Panc1 (cell line): ENCODE data around the gene TP73. TPM values are rescaled to one million over a fixed set of nuclear protein-coding genes. Genes with fewer than 3 reads are reported as not detected.

Experiments
- ATAC-seq: fragments of 200-7000 bp; cut with Tn5 transposase; 2 replicates; pipeline ENCODE4 v1.9.1; 2020; ENCODE audit warnings: mild to moderate bottlenecking, moderate library complexity
- BruUV-seq: library from RNA; stranded (reverse); fragments of 400-500 nt; replicated peaks from 2 replicates; lab custom pipeline; 2021; lab: Mats Ljungman, UMichigan
- CTCF ChIA-PET: fragments of 300-600 bp; sonication (Branson Sonifier 250); formaldehyde crosslinking; loops from one replicate; lab custom pipeline; 2022; ENCODE audit warnings: antibody characterized with exemption; lab: Charles Lee
- POLR2A ChIA-PET: fragments of 300-600 bp; sonication (Branson Sonifier 250); formaldehyde crosslinking; loops from one replicate; lab custom pipeline; 2022; ENCODE audit warnings: antibody characterized with exemption; lab: Charles Lee
- DNase-seq: peaks from one replicate; pipeline ENCODE4 v3.0.0-alpha.2; 2010; ENCODE audit warnings: low read depth, low spot score
- H3K27ac ChIP-seq: 2 replicates; pipeline ENCODE4 v1.5.1; 2011; ENCODE audit warnings: mild to moderate bottlenecking, low read length, inconsistent platforms
- H3K27me3 ChIP-seq: fragments of 200-500 bp; sonication (Bioruptor generic); 2 replicates; pipeline ENCODE4 v1.6.0; 2014; ENCODE audit warnings: low read length, inconsistent platforms; ENCODE audit not compliant: control insufficient read depth, insufficient read depth
- H3K36me3 ChIP-seq: fragments of 200-500 bp; sonication (Bioruptor generic); 2 replicates; pipeline ENCODE4 v1.5.1; 2014; ENCODE audit warnings: inconsistent platforms, mild to moderate bottlenecking, low read length, moderate library complexity; ENCODE audit not compliant: control insufficient read depth, insufficient read depth
- H3K4me1 ChIP-seq: 2 replicates; pipeline ENCODE4 v1.5.1; 2011; ENCODE audit warnings: inconsistent platforms, mild to moderate bottlenecking, low read length, moderate library complexity; ENCODE audit not compliant: control insufficient read depth, insufficient read depth
- H3K4me3 ChIP-seq, 2 experiments: 2 replicates each; pipeline ENCODE4 v1.5.1; 2011 to 2012; ENCODE audit warnings: low read depth in 2 of 2, low read length in 2 of 2, mild to moderate bottlenecking in 2 of 2, inconsistent platforms in 1 of 2, moderate library complexity in 1 of 2
- H3K9me3 ChIP-seq: fragments of 200-500 bp; sonication (Bioruptor generic); 2 replicates; pipeline ENCODE4 v1.5.1; 2014; ENCODE audit warnings: low read depth, mild to moderate bottlenecking, inconsistent platforms, low read length, moderate library complexity; ENCODE audit not compliant: control insufficient read depth, insufficient read depth
- CTCF ChIP-seq: fragments of 450-650 bp; IDR thresholded peaks from 2 replicates; pipeline ENCODE4 v1.5.1; 2017; ENCODE audit warnings: mild to moderate bottlenecking
- POLR2AphosphoS5 ChIP-seq: IDR thresholded peaks from 2 replicates; pipeline ENCODE4 v1.6.1; 2012; ENCODE audit warnings: mild to moderate bottlenecking, low read depth, low read length, moderate library complexity
- SIN3A ChIP-seq: IDR thresholded peaks from 2 replicates; pipeline ENCODE4 v1.6.1; 2012; ENCODE audit warnings: low read depth, mild to moderate bottlenecking, low read length, moderate library complexity, borderline replicate concordance; ENCODE audit not compliant: insufficient read depth
- TCF7L2 ChIP-seq: IDR thresholded peaks from 2 replicates; pipeline ENCODE4 v1.6.1; 2011; ENCODE audit warnings: mild to moderate bottlenecking, low read depth, low read length, inconsistent platforms
- in situ Hi-C: cut with HindIII; loops from 2 replicates; pipeline ENCODE4 v1.10.0; 2016; ENCODE audit warnings: low sequenced_read_pairs, low pct_unique_long_range_greater_than_20kb
- intact Hi-C: fragments of 100-400 bp; cut with micrococcal nuclease; formaldehyde crosslinking; loops from one replicate; pipeline ENCODE4 v1.10.0; 2022; ENCODE audit not compliant: unreplicated experiment
- total RNA-seq: library from RNA; stranded (reverse); gene quantifications from one replicate; pipeline ENCODE4 v1.2.1, GENCODE V29; 2021; ENCODE audit not compliant: unreplicated experiment
- TF ChIP-seq, protein P1 (sequence below), 2 experiments: IDR thresholded peaks; 2 replicates each; pipeline ENCODE4 v1.6.1; 2011 to 2012; ENCODE audit warnings: low read depth in 2 of 2, control low read depth in 1 of 2, low read length in 1 of 2, mild to moderate bottlenecking in 1 of 2, moderate library complexity in 1 of 2; ENCODE audit not compliant: insufficient read depth in 1 of 2

Gene TP73
- total RNA-seq, 1 experiment from 2014 or later = 4.7 TPM

GRCh38 chr1:3772027-3772714 lies 119.9 kb downstream of the TP73 start:
- in situ Hi-C loops (no loop called here), intact Hi-C loops (no loop called here)
- POLR2A ChIA-PET = no interaction called here

DNA sequence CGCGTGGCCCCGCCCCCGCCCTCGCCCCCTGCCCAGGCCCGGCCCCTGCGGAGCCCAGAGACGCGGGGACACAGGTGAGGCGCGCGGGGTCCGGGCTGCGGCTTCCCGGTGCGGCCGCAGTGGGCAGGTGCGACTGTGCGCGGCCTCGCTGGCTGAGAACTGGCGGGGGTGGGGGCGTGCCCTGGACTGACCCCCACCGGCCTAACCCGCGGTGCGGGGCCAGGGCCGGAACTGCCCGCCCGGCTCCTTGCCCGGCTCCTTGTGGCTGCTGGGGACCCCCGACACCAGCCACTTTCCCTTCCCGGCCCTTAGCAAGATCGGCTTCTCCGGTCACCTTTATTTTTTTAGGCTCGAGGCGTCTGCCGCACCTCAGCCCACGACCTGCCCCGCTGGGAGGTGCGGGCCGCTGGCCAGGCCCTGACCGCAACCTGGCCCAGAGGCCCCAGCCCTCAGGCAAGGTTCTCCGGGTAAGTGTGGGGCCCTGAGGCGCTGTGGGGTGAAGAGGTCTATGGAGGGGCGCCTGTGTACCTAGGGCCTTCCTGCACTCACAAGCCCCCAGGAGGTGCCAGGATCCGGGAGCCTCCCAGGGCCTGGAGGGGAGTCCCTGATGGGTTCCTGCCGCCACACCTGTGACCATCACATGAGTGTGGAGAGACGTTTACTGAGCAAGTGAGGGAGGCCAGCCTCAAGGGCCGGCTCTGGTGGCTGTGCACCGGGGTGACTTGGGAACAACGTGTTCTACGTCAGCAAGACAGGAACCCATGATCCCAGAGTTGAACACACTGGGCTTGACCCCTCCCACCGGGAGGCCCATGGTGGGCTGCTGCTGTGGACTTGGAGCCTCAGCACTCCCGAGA lies 120.6 kb downstream of the TP73 start, which contains the start of gene SMIM1:
TSS of gene SMIM1 (plus strand) at position 35 of the 857 bp plus-strand sequence. CDS start 2,625 bp downstream, outside the sequence.
- ChIA-PET POLR2A (no interaction called here), CTCF (interaction anchor here (1.1 kb wide), 1 partner anchor 48 kb away, joined by 3 read pairs; no protein-coding TSS in a partner anchor)
- intact Hi-C loops = no loop called here
- H3K27me3 ChIP-seq = no peaks in the 10 kb centered on the region
- DNase-seq (no peak), ATAC-seq (peak; percentile 33)
- in situ Hi-C loops = no loop called here
- no peaks in the 10 kb centered on the region for H3K36me3 ChIP-seq
- BruUV-seq = no TSS peak
- H3K9me3 ChIP-seq = no peaks in the 10 kb centered on the region
- peak within 1 kb of the TSS; percentile 54 to 57 for H3K4me3 ChIP-seq
- H3K4me1 ChIP-seq = peaks cover 51% of the 10 kb centered on the region
- H3K27ac ChIP-seq = peak within 1 kb of the TSS; percentile 58
- TF ChIP-seq, protein P1, sequence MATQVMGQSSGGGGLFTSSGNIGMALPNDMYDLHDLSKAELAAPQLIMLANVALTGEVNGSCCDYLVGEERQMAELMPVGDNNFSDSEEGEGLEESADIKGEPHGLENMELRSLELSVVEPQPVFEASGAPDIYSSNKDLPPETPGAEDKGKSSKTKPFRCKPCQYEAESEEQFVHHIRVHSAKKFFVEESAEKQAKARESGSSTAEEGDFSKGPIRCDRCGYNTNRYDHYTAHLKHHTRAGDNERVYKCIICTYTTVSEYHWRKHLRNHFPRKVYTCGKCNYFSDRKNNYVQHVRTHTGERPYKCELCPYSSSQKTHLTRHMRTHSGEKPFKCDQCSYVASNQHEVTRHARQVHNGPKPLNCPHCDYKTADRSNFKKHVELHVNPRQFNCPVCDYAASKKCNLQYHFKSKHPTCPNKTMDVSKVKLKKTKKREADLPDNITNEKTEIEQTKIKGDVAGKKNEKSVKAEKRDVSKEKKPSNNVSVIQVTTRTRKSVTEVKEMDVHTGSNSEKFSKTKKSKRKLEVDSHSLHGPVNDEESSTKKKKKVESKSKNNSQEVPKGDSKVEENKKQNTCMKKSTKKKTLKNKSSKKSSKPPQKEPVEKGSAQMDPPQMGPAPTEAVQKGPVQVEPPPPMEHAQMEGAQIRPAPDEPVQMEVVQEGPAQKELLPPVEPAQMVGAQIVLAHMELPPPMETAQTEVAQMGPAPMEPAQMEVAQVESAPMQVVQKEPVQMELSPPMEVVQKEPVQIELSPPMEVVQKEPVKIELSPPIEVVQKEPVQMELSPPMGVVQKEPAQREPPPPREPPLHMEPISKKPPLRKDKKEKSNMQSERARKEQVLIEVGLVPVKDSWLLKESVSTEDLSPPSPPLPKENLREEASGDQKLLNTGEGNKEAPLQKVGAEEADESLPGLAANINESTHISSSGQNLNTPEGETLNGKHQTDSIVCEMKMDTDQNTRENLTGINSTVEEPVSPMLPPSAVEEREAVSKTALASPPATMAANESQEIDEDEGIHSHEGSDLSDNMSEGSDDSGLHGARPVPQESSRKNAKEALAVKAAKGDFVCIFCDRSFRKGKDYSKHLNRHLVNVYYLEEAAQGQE (IDR thresholded peaks at IDR 0.05; ENCODE audit: insufficient read depth in 1 of 2, low read depth in 2 of 2, low read length in 1 of 2) = no peak
- TF ChIP-seq CTCF (no peak), TCF7L2 (no peak), SIN3A (no peak), POLR2AphosphoS5 (no peak)

More at GRCh38 chr1:3772027-3772714, 119.9 kb downstream of the TP73 start:
- H3K9me3 ChIP-seq = no peaks in the 10 kb centered on the region
- no peaks in the 10 kb centered on the region for H3K27me3 ChIP-seq
- H3K4me3 ChIP-seq = peak overlapping the region; percentile 51 to 54
- peak; percentile 75 for ATAC-seq
- peaks cover 46% of the 10 kb centered on the region for H3K4me1 ChIP-seq
- peak overlapping the region; percentile 48; the same call in 1 of the 2 replicates for H3K27ac ChIP-seq
- no peak for DNase-seq
- no TSS peak for BruUV-seq
- H3K36me3 ChIP-seq = no peaks in the 10 kb centered on the region
- CTCF ChIA-PET = no interaction called here
- TF ChIP-seq SIN3A = no peak
- no peak for TF ChIP-seq TCF7L2
- TF ChIP-seq CTCF = no peak
- TF ChIP-seq, protein P1 (IDR thresholded peaks at IDR 0.05; ENCODE audit: insufficient read depth in 1 of 2, low read depth in 2 of 2, low read length in 1 of 2) = no peak
- no peak for TF ChIP-seq POLR2AphosphoS5
